Measurements from ENCODE around the gene CCNT2. TPM values are rescaled to one million over a fixed set of nuclear protein-coding genes. Genes with fewer than 3 reads are reported as not detected.
A peak's percentile ranks its signal among the peaks of the same experiment; 100 is the strongest.
"Not testable (repeated sequence)": the region's sequence is repeated elsewhere in the genome, so short reads cannot be mapped to it uniquely, and the experiment has no call there.

Gene CCNT2
- total RNA-seq, 1 experiment from 2014 or later = 10.1 TPM

DNA sequence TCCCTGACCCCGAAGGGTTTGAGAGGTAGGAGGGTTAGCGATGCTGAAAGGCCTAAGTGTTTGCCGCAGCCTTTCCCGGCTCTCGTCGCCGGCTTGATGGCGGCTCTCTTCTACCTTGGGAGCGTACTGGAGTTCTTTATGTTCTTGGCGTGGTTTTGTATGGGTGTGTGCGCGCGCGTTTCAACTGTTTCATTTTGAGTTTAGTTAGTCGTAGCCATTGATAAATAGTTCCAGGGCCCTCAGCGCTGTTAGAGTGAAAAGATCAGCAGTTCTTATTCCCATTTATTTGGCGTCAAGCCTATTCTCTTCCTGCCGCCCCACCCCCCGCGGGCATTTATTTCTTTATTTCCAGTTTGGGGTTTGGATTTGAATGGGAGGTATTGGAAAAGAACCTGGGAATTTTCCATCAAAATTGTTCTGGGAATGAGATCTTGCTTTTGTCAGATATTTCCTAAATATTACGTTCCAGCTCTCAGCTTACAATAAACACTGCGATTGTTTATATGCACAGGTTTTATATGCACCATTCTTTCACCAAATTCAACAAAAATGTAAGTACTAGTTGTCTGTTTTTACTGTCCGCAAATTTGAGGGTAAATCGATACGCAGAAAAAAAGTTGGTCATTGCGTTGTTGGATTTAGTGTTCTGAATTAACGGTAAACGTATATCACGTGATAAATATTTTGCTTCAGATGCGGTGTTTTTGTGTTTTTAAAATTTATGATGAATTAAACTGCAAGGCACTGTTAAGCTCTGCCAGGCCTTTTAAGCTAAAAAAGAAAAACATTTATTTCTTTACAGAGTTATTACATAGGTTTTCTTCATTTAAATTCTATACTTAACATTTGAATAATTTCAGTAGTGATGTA is 954 bp downstream of the CCNT2 start:
- no peak for DNase-seq (ENCODE audit: low spot score)

DNA sequence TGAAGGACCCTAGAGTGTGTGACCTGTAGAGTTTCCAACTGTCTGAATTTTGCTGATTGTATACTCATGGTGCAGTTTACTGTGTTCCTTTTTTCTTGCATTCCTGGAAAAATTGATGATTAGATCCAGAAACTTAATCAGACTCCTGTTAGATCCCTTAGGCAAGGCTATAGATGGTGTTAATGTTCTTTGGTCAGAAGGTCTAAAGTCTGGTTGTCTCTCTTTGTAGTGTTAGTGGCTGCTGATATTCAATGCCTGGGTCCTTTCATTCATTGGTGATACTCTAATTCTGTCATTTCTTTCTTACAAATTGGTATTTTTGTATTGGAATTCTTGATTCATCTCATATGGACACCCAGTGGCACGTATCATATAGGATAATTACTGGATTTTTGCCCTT is 6.3 kb downstream of the CCNT2 start:
- DNase-seq (ENCODE audit: low spot score) = no peak

DNA sequence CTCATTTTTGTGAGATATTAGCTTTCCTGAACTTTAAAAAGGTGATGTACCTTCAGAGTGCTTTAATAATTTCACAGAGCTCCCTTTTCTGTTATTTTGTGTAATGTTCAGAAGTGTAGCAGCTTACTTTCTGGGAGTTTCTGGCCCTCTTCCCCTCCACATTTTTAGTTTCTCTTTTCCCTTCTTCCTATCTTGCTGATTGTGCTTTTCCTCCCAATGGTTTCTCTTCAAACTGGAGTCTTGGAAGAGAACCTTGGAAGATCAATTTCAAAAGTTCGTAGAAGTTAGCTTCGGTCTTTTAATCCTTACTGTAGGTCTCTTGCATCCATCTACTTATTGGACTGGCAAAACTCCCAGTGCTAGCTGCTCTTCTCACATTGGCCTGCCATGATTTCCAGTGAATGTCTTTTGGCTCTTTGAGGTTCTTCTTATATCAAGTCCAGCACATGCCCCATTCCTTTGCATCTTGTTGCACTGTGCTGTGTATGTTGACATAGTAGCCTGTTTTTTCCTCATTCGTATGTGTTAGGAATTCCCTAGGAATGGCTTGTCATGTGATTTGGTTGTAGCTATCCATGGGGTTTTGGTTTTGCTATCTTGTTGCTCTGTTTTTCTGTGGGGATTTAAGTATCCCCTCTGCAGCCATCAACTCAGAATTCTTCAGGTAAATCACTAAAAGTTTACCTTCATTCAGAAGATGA is 7.8 kb downstream of the CCNT2 start:
- DNase-seq (ENCODE audit: low spot score) = peak; percentile 3

DNA sequence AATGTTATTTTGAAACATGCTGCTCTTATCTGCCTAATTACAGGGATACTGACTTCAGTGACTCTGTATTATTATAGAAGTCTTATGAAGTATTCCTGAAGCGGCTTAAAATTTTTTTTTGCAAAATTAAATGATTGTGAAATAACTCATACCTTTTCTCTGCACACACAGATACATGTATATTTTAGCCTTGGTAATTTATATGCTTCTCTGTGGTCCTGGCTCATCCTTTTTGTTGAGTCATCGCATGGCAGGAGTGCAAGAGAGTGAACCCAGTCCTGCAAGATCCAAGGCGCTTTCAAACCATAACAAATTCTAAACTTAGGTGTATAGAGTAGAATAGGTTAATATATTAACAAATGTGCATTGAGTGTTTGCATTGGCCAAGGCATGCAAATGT is 8.6 kb downstream of the CCNT2 start:
- no peak for DNase-seq (ENCODE audit: low spot score)

DNA sequence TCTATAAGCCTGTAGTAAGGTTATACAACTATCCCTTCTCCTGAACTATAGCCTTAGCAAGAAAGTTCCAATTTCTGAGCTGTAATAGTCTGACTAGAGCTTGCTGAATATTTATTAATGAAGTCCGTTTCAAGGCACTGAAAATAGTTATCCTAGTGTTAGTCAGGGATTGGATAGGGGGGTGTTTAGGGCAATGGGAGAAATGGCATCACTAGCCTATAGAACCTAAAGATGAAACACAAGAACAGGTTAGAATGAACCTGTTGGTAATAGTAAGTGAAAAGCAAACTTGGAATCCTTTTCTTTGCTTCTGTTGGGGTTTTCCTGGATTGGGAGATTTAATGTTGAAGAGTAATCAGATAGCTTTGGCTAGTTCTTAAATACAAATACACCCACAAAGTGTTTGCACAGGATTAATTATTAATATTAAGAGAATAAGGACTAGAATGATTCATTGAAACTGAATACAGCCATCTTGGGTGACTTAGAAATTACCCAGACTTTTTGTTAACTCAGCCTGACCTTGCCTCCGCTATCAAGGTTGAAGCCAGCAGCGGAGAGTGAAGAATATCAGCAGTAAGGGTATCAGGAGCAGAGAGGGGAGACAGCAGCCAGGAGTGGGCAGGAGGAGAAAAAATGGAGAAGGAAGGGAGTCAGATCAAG is 14.4 kb downstream of the CCNT2 start:
- no peak for DNase-seq (ENCODE audit: low spot score)

DNA sequence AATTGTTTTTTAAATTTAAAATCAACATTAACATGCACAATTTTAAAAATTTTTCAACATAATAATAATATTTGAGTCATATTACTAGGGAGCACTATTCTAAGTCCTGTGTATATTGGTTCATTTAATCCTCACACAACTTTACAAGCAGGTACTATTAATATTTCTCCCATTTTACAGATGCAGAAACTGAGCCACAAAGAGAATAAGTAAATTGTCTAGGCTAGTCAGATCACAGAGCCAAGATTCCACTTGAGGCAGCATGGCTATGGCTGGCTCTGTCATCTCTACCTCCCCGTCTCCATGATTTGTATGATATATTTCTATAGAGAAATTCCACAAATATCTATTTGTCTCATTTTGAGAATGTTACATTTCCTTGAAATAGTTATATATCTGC is 15.1 kb downstream of the CCNT2 start:
- no peak for DNase-seq (ENCODE audit: low spot score)

DNA sequence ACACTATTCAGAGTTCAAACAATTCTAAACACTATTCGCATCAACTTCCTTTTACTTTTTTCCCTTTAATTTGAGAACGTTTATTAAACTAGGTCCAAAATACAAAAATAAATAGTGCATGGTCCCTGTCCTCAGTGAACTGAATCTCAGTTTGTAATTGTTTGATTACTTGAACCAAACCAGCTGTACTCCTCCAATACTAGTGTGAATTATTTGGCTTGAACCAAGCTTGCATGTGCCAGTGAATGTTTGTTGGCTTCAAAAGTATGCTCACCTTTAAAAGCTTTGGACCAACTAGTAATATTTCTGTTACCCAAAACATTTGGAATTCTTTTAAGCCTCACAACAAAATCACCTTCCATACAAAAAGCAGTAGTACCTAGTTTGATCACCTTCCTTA is 15.5 kb downstream of the CCNT2 start:
- DNase-seq (ENCODE audit: low spot score) = no peak

DNA sequence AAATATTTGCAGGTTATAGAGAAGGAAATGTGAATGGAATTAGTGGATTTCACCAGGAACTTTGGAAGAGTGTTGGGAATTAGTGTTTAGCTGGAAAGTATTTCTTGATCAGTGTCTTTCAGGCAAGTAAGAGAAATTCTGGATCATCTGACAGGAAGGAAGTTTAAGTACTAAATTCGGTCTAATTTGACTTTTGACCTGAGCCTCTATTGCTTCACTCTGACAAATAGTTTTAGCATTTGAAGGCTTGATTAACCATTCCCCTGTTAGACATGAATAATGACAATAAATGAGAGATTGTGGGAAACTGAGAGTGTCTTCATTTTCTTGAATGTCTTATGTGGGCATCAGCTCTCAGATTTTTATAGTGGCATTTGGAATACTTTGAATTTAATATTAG is 16.0 kb downstream of the CCNT2 start:
- DNase-seq (ENCODE audit: low spot score) = no peak

DNA sequence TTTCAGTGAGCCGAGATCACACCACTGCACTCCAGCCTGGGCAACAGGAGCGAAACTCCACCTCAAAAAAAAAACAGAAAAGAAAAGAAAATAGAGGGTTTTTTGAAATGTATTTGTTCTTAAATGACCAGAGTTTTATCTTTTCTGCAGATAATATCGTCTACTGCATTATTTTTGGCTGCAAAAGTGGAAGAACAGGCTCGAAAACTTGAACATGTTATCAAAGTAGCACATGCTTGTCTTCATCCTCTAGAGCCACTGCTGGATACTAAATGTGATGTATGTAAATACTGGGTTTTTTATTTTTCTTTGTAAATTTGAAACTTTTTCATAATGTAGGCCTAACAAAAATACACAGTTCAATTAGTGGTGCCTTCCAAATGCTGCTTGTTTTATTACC is 18.1 kb downstream of the CCNT2 start:
- DNase-seq (ENCODE audit: low spot score) = no peak

DNA sequence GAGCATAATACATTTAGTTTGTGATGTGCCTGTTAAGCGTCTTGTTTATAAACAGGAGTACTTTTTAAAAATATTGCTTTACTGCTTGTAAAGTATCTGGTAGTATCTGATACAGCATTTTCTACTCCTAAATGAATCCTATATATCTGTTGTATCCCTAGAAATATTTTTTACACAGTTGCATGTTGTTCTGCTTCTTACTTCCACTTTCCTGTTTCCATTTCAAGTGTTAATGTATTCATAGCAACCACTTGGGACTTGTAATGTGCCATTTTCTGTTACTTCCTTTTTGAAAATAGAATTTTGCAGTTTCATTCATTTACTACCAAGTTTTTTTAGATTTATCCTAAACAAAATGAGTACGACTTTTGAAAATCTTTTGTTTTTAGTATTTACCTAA is 24.9 kb downstream of the CCNT2 start:
- DNase-seq (ENCODE audit: low spot score) = no peak

DNA sequence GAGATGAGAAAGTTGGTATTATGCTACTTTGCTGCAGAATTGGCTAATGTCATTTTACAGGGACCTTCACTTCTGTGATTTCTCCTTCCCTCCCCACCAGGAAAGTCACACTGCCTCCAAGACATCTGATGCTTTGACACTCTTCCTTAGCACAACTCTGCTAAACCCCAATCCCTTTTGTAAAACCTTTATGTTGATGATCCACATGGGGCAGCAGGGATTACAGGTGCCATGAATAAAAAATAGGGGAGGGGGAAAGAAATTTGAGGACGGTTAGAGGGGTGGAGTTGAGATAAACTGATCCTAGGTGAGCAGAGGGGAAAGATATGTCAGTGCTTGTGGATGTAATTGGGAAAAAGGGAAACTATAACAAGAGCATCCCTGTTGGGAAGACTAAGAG is 26.4 kb downstream of the CCNT2 start:
- no peak for DNase-seq (ENCODE audit: low spot score)

DNA sequence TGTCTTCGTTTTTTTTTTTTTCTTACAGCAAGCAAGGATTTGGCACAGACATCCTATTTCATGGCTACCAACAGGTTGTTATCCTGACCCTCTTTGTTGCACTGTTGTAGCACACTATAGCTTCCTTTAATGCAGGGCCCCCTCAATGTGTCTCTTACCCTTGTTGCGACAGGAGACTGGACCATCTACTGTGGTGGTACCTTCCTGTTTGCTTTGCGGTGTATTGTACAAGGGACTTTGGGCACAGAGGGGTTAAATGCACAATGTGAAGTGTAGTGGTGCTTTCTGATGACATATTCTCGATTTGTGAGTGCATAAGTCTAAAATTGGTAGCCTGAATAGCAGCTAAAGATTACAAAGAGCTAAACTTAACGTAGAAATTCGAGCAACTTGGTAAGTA is 27.5 kb downstream of the CCNT2 start:
- DNase-seq (ENCODE audit: low spot score) = no peak

DNA sequence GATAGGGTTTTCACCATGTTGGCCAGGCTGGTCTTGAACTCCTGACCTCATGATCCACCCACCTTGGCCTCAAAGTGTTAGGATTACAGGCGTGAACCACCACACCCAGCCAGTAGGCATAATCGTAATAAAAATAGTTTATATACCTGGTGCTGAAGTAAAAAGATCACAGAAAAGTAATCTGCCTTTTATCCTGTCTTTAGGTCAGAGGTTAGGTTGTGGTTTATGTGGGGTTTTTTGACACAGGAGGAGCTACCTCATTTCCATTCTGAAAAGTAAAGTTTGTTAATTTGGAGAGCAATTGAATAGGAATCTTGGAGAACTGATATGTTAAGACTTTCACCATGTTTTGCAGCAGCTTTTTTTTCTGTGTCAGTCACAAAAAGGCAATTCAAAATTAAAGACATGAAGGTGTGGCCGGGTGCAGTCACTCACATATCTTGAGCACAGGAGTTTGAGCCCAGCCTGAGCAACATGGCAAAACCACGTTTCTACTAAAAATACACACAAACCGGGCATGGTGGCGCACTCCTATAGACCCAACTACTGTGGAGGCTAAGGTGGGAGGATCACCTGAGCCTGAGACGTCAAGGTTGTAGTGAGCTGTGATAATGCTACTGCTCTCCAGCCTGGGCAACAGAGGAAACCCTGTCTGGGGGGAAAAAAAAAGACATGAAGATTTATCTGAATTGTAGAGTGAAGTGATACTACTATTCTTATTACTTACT is 31.5 kb downstream of the CCNT2 start:
- DNase-seq (ENCODE audit: low spot score) = no peak

DNA sequence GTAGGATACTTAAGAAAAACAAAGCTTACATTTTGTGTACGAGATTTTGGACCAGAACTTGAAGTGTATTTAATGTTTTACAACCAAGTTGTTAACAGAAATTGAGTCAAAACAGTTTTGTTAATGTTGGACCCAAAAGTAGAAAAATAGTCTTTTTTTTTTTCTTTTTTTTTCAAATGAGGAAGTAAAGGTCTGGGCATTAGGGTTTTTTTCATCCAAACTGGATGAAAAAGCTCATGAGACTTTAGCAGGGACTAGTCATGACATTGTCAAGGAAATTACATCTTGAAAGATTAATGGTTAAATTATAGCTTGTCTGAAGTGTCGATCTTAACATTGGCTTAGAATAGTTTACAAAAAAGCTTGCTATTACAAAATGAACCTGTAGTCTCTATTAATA is 32.3 kb downstream of the CCNT2 start:
- no peak for DNase-seq (ENCODE audit: low spot score)

DNA sequence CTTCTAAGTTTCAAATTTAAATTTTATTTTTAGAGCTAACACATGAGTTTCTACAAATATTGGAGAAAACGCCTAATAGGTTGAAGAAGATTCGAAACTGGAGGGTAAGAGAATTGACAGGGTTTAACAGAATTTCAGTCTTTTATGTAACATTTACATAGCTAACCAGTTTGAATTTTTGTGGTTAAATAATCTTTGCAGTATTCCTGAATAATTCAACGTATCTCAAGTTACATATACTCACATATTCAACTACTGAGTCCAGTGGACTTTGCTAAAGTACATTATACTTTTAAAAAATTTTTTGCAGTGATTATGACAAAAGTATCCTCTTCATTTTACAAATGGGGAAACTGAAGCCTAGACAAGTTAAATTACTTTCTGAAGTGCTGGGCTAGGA is 34.0 kb downstream of the CCNT2 start:
- no peak for DNase-seq (ENCODE audit: low spot score)

DNA sequence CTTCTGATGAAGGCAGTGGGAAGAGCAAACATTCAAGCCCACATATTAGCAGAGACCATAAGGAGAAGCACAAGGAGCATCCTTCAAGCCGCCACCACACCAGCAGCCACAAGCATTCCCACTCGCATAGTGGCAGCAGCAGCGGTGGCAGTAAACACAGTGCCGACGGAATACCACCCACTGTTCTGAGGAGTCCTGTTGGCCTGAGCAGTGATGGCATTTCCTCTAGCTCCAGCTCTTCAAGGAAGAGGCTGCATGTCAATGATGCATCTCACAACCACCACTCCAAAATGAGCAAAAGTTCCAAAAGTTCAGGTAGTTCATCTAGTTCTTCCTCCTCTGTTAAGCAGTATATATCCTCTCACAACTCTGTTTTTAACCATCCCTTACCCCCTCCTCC is 35.4 kb downstream of the CCNT2 start:
- DNase-seq (ENCODE audit: low spot score) = no peak

DNA sequence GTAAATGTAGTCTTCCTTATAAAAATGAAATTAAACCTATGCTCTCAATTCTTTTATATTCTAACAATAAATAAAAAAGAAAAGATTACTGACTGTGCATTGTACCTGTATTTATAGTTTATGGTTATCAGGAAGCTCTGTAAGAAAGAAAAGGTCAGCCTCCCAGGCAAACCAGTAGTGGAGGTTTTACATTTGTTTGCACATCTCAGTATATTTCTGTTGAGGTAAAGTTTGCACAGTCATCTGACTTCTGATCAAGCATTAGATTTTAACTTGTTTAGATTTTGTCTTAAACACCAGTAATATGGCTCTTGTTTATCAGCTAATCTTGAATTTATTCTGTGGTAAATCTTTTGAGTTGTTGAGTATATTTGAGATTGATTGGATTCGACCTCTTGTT is 37.1 kb downstream of the CCNT2 start:
- no peak for DNase-seq (ENCODE audit: low spot score)

DNA sequence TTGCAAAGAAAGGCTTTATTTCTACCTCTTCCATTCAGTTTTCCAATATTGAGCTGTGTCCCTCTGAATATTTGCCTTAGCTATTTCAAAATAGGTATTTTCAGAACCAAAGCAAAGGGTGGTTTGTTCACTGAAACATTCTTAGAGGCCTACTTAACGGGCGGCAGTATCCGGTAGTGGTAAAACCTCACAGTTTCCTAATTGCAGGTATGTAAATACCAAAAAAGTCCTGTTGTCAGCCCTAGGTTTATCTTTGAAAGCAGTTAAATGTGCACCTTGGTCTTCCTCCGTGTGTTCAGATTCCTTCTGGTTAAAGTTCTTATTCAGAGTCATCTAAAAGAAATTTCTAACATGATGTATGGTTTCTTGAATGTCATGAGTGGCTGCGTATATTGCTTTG is 38.9 kb downstream of the CCNT2 start:
- no peak for DNase-seq (ENCODE audit: low spot score)

DNA sequence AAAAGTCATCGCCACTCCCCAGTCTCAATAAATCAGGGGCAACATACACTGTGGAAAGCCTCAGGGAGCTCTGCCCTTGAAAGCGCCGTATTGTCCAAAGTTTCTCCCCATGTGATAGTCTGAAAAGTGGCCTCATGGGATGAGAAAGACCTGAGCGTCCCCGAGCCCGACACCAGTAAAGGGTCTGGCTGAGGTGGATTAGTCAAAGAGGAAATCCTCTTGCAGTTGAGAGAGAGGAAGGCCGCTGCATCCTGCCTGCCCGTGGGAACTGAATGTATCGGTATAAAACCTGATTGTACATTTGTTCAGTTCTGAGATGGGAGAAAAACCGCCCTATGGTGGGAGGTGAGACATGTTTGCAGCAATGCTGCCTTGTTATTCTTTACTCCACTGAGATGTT is 48.5 kb downstream of the CCNT2 start:
- DNase-seq (ENCODE audit: low spot score) = not testable (repeated sequence)

DNA sequence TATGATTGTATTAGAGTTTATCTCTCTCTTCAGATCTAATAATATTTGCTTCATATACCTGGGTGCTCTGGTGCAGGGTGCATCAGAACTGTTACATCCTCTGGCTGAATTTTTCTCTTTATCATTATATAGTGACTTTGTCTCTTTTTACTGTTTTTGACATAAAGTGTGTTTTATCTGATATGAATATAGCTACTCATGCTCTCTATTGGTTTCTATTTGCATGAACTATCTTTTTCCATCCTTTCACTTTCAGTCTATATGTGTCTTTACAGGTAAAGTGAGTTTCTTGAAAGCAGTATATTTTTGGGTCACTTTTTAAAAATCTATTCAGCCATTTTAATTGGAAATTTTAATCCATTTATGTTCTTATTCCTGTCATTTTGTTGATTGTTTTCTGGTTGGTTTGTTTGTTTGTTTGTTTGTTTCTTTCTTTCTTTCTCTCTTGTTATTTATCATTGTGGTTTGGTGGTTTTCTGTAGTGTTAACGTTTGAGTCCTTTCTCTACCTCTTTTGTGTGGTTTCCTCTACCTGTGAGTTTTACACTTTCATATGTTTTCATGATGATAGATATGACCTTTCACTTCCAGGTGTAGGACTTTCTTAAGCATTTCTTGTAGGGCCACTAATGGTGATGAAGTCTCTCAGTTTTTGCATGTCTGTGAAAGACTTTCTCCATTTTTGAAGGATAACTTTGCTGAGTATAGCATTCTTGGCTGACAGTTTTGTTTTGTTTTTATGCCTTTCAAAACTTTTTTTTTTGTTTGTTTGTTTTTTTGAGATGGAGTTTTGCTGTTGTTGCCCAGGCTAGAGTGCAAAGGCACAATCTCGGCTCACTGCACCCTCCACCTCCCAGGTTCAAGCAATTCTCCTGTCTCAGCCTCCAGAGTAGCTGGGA is 54.9 kb downstream of the CCNT2 start:
- DNase-seq (ENCODE audit: low spot score) = no peak

Measured in H4 (cell line).